ENCODE results near the gene RNF115. TPM values are rescaled to one million over a fixed set of nuclear protein-coding genes. Genes with fewer than 3 reads are reported as not detected.

The RNF115 gene
- total and polyA plus RNA-seq, 2 of the 8 experiments (the other 6 are each of a cell fraction or from before 2014, with no cell fraction given) = 4.7 to 10.8 TPM

- Histone ChIP-seq H4K5ac (ENCODE audit: insufficient read length, low read depth, low read length) (no peak overlapping the region), H3K27ac (ENCODE audit: low read depth, low read length) (no peak overlapping the region), H3K9ac (replicated peaks in 1 of 4; ENCODE audit: extremely low read depth in 1 of 4, low read depth in 3 of 4, low read length in 3 of 4) (no peak overlapping the region), H2AFZ (ENCODE audit: low read length) (no peak overlapping the region), H2BK5ac (ENCODE audit: low read depth, low read length) (no peak overlapping the region), H2BK12ac (ENCODE audit: low read depth, low read length) (no peak overlapping the region), H3K56ac (replicated peaks; ENCODE audit: insufficient read length, low read depth, low read length) (no peak overlapping the region), H4K20me1 (replicated peaks in 1 of 2; ENCODE audit: control insufficient read depth in 1 of 2, insufficient read depth in 2 of 2, low read length in 2 of 2) (no peaks in the 10 kb centered on the region), H4K91ac (replicated peaks; ENCODE audit: insufficient read length, low read length) (no peak overlapping the region), H3K9me3 (ENCODE audit: insufficient read depth in 2 of 2, low read depth in 1 of 2, low read length in 1 of 2) (no peaks in the 10 kb centered on the region), H3K79me2 (ENCODE audit: control insufficient read depth in 1 of 2, insufficient read depth in 2 of 2, low read length in 2 of 2) (no peaks in the 10 kb centered on the region), H2BK15ac (ENCODE audit: low read length) (no peak overlapping the region), H2AK5ac (ENCODE audit: low read depth, low read length) (no peak overlapping the region), H2BK120ac (replicated peaks; ENCODE audit: low read depth, low read length) (no peak overlapping the region), H3K4me1 (replicated peaks in 1 of 4; ENCODE audit: control insufficient read depth in 3 of 4, insufficient read depth in 4 of 4, low read length in 3 of 4) (peaks cover 0 to 5% (median 0%) of the 10 kb centered on the region in 4 experiments; a peak in 3 of 7 replicates), H3K4me3 (ENCODE audit: extremely low read depth in 1 of 4, insufficient read depth in 2 of 4, low read depth in 3 of 4, low read length in 4 of 4) (no peak overlapping the region), H3K23ac (ENCODE audit: insufficient read length) (no peak overlapping the region), H3K36me3 (ENCODE audit: control insufficient read depth in 2 of 4, insufficient read depth in 4 of 4, low read length in 3 of 4) (no peaks in the 10 kb centered on the region), H2BK20ac (ENCODE audit: low read length) (no peak overlapping the region), H3K18ac (ENCODE audit: extremely low read depth, low read length) (no peak overlapping the region), H3K14ac (ENCODE audit: insufficient read length) (no peak overlapping the region), H3K79me1 (ENCODE audit: low read depth, low read length) (no peaks in the 10 kb centered on the region), H3K4ac (replicated peaks; ENCODE audit: insufficient read length, low read depth, low read length) (no peak overlapping the region), H4K8ac (ENCODE audit: extremely low read depth, insufficient read depth, low read length) (no peak overlapping the region), H3K4me2 (ENCODE audit: insufficient read depth in 1 of 2, low read depth in 2 of 2, low read length in 2 of 2) (no peak overlapping the region), H3K27me3 (replicated peaks in 1 of 4; ENCODE audit: control insufficient read depth in 3 of 4, extremely low read depth in 1 of 4, insufficient read depth in 3 of 4, low read length in 3 of 4) (no peaks in the 10 kb centered on the region), H3K23me2 (ENCODE audit: low read depth, low read length) (no peaks in the 10 kb centered on the region)
- no peak for DNase-seq (ENCODE audit: low read depth in 1 of 2, low spot score in 2 of 2)
- CTCF ChIA-PET (ENCODE audit: partially characterized antibody) = interaction anchor here (1.0 to 1.4 kb wide), 2 partner anchors 10 to 30 kb away, joined by 3 to 4 read pairs; no protein-coding TSS in a partner anchor
- WGBS, 2 experiments (ENCODE audit: extremely low coverage in 1 of 2, insufficient coverage in 1 of 2, insufficient read length in 1 of 2, insufficient replicate concordance in 2 of 2, low coverage in 1 of 2, low lambda C conversion rate in 2 of 2, missing lambda C conversion rate in 1 of 2) = 81% methylated on average over 5 of the region's 5 CpGs; no CpG with 5 or more reads in 1 of the 2 experiments
- no peak for FAIRE-seq
- TF ChIP-seq SIX5 (IDR thresholded peaks at IDR 0.05; ENCODE audit: low read depth, low read length) = no peak
- no peak for TF ChIP-seq SIRT6 (IDR thresholded peaks at IDR 0.05; ENCODE audit: low read length)
- no peak for TF ChIP-seq PHF8 (conservative IDR thresholded peaks at IDR 0.05; ENCODE audit: low read depth, low read length)
- POLR2A ChIA-PET (ENCODE audit: partially characterized antibody) = interaction anchor here (1.1 to 1.7 kb wide), 2 partner anchors 116 to 324 kb away, joined by 3 read pairs; partner anchors contain the start of gene NUDT17
Observed at GRCh38 chr1:145729196-145729595, 94.7 kb downstream of the RNF115 start.

Data from H1 (cell line).